ENCODE data around the gene MYL6B. TPM values are rescaled to one million over a fixed set of nuclear protein-coding genes. Genes with fewer than 3 reads are reported as not detected.
A peak's percentile ranks its signal among the peaks of the same experiment; 100 is the strongest.

The MYL6B gene
- total and polyA plus RNA-seq, 8 donors, result 4.9 to 98.1 (median 24.3) TPM; not detected in 1

GRCh38 chr12:56162468-56163290 lies 10.3 kb downstream of the MYL6B start:
- DNase-seq, result peak in 1 of 2 donors; percentile 32
- 41 to 61% (median 51%) methylated on average over 11 of the region's 11 CpGs for WGBS, 5 donors
- peak overlapping the region in 4 of 5 donors; percentile 49 to 99 (median 95) for H3K27ac ChIP-seq
- H3K27me3 ChIP-seq, result no peaks in the 10 kb centered on the region
- TF ChIP-seq EP300 (IDR thresholded peaks at IDR 0.05), result no peak
- TF ChIP-seq POLR2A (IDR thresholded peaks at IDR 0.05), result no peak
- TF ChIP-seq POLR2AphosphoS5 (IDR thresholded peaks at IDR 0.05), result peak in 2 of 3 donors; percentile 5 to 30
- no peak for TF ChIP-seq CTCF (IDR thresholded peaks at IDR 0.05)
- H3K36me3 ChIP-seq, result peaks cover 78 to 85% (median 83%) of the 10 kb centered on the region in 4 donors
- H3K4me3 ChIP-seq, result no peak overlapping the region
- H3K4me1 ChIP-seq, result peaks cover 31 to 54% (median 41%) of the 10 kb centered on the region in 4 donors
- intact Hi-C loops (cut with DNase I; ENCODE audit: low total_unique reads), result loop anchor here (5.0 kb wide), 1 partner anchor 40 kb away; no protein-coding TSS in a partner anchor
- no peaks in the 10 kb centered on the region for H3K9me3 ChIP-seq

GRCh38 chr12:56163533-56164344 lies 11.4 kb downstream of the MYL6B start:
- H3K4me1 ChIP-seq, result peaks cover 31 to 54% (median 40%) of the 10 kb centered on the region in 4 donors
- DNase-seq, result no peak
- no peak for TF ChIP-seq CTCF (IDR thresholded peaks at IDR 0.05)
- no peak for TF ChIP-seq POLR2AphosphoS5 (IDR thresholded peaks at IDR 0.05)
- TF ChIP-seq EP300 (IDR thresholded peaks at IDR 0.05), result no peak
- TF ChIP-seq POLR2A (IDR thresholded peaks at IDR 0.05), result no peak
- 55 to 76% (median 69%) methylated on average over 11 of the region's 11 CpGs for WGBS, 5 donors
- intact Hi-C loops (cut with DNase I; ENCODE audit: low total_unique reads), result loop anchor here (5.0 kb wide), 1 partner anchor 41 kb away; no protein-coding TSS in a partner anchor
- H3K27me3 ChIP-seq, result no peaks in the 10 kb centered on the region
- H3K4me3 ChIP-seq, result no peak overlapping the region
- peak overlapping the region in 4 of 5 donors; percentile 49 to 99 (median 95) for H3K27ac ChIP-seq
- no peaks in the 10 kb centered on the region for H3K9me3 ChIP-seq
- H3K36me3 ChIP-seq, result peaks cover 87 to 95% (median 93%) of the 10 kb centered on the region in 4 donors

- no peak for DNase-seq
- no peaks in the 10 kb centered on the region for H3K27me3 ChIP-seq
- peaks cover 28 to 52% (median 39%) of the 10 kb centered on the region in 4 donors for H3K4me1 ChIP-seq
- intact Hi-C loops (cut with DNase I; ENCODE audit: low total_unique reads), result loop anchor here (5.0 kb wide), 1 partner anchor 42 kb away; no protein-coding TSS in a partner anchor
- TF ChIP-seq POLR2AphosphoS5 (IDR thresholded peaks at IDR 0.05), result no peak
- no peak for TF ChIP-seq EP300 (IDR thresholded peaks at IDR 0.05)
- TF ChIP-seq POLR2A (IDR thresholded peaks at IDR 0.05), result no peak
- no peak for TF ChIP-seq CTCF (IDR thresholded peaks at IDR 0.05)
- H3K27ac ChIP-seq, result peak overlapping the region in 1 of 5 donors; percentile 95
- no peaks in the 10 kb centered on the region for H3K9me3 ChIP-seq
- WGBS, 5 donors, result 83 to 93% (median 88%) methylated on average over 17 of the region's 17 CpGs
- H3K4me3 ChIP-seq, result no peak overlapping the region
- H3K36me3 ChIP-seq, result peaks cover 91 to 100% (median 99%) of the 10 kb centered on the region in 4 donors
Observed at GRCh38 chr12:56164345-56164729, 11.9 kb downstream of the MYL6B start.

GRCh38 chr12:56165369-56165768 lies 13.0 kb downstream of the MYL6B start:
- H3K36me3 ChIP-seq, result peaks cover 92 to 100% (median 100%) of the 10 kb centered on the region in 4 donors
- intact Hi-C loops (cut with DNase I; ENCODE audit: low total_unique reads), result no loop called here

More at GRCh38 chr12:56165369-56165768, 13.0 kb downstream of the MYL6B start:
- Histone ChIP-seq H3K4me3 (no peak overlapping the region), H3K9me3 (no peaks in the 10 kb centered on the region), H3K27ac (peak overlapping the region in 1 of 5 donors; percentile 46), H3K27me3 (no peaks in the 10 kb centered on the region), H3K4me1 (peaks cover 18 to 42% (median 29%) of the 10 kb centered on the region in 4 donors)
- TF ChIP-seq CTCF (IDR thresholded peaks at IDR 0.05) (no peak), POLR2AphosphoS5 (IDR thresholded peaks at IDR 0.05) (no peak), POLR2A (IDR thresholded peaks at IDR 0.05) (no peak), EP300 (IDR thresholded peaks at IDR 0.05) (no peak)
- WGBS, 5 donors, result 56 to 74% (median 69%) methylated on average over 3 to 4 of the region's 4 CpGs
- DNase-seq, result no peak
